HG03354 (cell line): ENCODE results near the gene FARP1.
A peak's percentile ranks its signal among the peaks of the same experiment; 100 is the strongest.

ENCODE experiments used
- ATAC-seq: cut with Tn5 transposase; IDR thresholded peaks from one replicate; pipeline ENCODE4 v1.9.1; 2021; ENCODE audit warnings: mild to moderate bottlenecking; ENCODE audit not compliant: unreplicated experiment, poor library complexity, severe bottlenecking

FARP1 gene, protein sequence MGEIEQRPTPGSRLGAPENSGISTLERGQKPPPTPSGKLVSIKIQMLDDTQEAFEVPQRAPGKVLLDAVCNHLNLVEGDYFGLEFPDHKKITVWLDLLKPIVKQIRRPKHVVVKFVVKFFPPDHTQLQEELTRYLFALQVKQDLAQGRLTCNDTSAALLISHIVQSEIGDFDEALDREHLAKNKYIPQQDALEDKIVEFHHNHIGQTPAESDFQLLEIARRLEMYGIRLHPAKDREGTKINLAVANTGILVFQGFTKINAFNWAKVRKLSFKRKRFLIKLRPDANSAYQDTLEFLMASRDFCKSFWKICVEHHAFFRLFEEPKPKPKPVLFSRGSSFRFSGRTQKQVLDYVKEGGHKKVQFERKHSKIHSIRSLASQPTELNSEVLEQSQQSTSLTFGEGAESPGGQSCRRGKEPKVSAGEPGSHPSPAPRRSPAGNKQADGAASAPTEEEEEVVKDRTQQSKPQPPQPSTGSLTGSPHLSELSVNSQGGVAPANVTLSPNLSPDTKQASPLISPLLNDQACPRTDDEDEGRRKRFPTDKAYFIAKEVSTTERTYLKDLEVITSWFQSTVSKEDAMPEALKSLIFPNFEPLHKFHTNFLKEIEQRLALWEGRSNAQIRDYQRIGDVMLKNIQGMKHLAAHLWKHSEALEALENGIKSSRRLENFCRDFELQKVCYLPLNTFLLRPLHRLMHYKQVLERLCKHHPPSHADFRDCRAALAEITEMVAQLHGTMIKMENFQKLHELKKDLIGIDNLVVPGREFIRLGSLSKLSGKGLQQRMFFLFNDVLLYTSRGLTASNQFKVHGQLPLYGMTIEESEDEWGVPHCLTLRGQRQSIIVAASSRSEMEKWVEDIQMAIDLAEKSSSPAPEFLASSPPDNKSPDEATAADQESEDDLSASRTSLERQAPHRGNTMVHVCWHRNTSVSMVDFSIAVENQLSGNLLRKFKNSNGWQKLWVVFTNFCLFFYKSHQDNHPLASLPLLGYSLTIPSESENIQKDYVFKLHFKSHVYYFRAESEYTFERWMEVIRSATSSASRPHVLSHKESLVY

DNA sequence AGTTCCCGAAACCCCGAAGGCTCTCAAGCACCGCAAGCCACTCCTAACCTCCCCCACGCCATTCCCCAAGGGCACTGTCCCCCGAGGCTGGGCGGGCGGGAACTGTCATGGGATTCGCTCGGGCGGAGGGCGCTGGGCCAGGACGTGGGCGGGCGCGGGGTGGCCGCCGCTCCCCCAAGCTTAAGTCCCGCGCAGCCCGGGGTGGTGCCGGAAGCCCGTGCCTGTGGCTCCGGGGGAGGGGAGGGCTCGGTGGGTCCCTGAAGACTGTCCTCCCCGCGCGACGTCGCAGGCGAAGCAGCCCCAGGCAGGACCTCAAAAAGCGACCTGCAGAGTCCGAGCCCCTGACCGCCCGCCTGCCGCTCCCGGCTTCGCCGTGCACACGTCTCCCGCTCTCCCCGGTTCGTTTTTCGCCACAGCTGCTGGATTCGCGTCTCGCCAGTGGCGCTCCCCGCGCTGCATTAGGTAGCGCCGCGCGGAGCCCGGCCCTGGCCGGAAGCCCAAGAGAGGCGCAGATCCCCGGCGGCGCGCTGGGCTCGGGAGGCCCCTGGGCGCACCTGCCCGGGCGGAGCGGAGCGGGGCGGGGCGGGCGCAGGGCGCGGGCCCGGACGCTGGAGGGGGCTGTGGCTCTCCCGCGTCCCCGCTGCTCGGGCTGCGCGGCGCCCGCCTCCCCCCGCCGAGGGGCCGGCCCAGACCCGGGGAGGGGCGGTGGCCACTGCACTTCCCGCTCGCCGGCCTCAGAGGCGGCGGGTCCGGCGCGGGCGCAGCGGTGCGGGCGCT lies at the start of gene FARP1:
Gene FARP1 (plus strand): TSS at position 715 of the 777 bp plus-strand sequence. CDS start 70,149 bp downstream, outside the sequence.
- peak; percentile 83 for ATAC-seq

DNA sequence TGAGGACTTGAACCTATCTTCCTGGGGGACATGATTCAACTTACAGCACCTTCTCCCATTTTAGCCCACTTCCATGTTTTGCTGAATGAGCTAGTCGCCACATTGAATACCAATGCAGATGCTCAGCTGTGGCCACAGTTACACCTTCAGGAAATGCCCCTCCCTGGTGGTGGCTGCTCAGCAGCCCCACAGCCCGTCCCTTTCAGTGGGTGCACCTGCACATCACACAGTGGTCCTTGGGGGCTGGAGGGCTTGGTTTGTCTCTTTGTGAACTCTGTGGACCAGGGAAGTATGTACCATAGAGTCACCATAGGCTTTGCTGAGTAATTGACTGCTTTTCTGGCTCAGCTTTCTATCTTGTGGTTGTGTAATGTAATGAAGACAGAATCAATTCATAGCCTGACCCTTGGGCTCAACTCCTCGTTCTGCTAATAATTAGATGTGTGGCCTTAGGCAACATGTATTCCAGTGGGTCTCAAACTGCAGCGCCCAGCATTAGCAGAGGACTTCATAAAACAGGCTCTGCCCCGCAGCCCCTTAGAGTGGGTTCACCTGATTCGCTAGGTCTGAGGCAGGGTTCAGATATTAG lies 48.1 kb upstream of the FARP1 start:
- ATAC-seq: no peak

DNA sequence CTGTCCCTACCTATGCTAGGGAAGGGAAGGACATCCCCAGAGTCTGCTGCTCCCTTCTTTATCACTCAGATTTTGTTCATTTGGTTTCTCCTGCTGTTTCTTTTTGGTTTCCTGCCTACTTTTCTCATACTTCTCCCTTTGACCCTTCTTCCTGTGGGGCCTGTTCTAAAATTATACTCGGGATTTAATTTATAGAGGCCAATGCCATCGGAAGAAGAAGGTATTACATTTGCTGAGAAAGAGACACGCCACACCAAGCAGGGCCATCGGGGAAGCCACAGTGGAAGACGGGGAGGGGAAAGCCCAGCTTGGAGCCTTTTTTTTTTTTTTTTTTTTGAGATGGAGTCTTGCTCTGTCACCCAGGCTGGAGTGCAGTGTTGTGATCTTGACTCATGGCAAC lies 46.8 kb upstream of the FARP1 start:
- ATAC-seq: no peak

DNA sequence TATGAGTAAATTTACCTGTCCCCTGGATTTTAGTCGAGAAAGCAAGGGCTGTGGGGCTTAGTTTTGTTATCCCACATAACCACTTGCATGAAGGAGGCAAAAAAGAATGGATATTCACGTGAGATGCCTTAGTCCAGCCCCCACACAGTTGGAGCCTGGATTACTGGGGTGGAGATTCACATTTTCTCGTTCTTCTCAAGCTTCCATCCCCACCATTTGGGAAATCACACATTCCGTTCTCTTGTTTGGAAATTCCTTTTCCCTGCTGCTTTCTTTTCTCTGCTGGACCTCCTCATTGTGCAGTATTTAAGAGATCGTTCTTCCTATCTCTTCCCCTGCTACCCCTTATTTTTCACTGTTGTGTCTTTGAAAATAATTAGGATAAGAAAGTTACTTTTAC lies 45.1 kb upstream of the FARP1 start:
- ATAC-seq: no peak

DNA sequence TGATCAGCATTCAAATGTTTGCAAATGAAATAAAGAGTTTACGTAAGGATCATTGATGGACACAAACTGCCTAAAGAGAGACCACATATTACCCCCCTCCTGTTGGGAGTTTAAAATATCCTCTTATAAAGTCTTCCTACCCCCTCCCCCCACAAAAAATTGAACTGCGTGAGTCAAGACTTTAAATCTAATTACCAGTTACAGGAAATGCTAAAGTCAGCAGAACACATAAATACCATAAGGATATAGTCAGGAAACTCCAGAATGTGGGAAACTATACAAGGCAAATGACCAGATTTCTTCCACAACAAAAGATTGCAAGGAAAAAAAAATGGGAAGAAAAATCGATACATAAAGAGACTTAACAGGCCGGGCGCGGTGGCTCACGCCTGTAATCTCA lies 44.4 kb upstream of the FARP1 start:
- ATAC-seq: no peak

DNA sequence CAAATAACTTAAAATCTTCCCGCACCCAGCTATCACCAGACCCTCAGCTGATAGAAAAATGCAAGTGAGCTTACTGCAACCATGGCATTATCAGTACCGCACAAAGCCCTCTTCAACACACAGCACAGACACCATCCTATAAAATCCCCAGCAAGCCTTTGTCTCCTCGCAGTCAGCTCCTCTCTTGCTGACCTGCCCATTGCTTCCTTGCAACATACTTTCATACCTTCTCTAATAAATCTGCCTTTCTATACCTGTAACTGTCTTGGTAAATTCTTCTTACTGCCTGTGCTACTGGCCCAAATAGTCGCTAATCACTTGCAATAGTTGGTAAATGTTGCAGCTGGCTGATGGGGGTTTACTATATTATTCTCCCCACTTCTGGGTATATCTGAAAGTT lies 43.3 kb upstream of the FARP1 start:
- ATAC-seq: no peak

DNA sequence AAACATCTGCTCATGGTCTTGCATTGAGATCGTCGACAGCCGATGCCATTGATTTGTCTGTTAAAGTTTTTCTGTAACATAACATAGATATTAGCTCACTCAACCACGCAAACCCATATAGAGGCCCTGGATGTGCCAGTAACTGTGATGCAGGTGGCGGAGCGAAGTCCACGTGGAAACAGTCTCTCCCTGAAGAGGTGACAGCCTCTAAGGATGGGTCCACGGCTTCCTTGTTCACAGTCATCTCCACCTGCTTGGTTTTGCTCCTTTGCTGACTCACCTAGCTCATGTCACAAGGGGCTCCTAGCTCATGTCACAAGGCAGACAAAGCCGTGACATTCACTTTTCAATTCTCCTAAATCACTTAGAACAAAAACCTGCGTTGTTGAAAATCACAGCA lies 42.4 kb upstream of the FARP1 start:
- ATAC-seq: no peak

DNA sequence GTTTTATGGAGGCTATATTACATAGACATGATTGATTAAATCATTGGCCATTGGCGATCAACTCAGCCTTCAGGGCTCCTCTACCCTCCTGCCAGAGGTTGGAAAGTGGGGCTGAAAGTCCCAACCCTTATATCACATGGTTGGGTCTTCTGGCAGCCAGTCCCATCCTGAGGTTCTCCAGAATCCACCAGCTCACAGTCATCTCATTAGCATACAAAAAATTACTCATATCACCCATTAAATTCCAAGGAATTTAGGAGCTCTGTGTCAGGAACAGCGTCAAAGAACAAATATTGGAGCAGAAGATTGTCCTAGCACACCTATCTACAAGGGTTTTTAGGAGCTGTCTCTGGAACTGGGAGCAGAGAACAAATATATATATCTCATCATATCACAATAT lies 39.4 kb upstream of the FARP1 start:
- no peak for ATAC-seq

DNA sequence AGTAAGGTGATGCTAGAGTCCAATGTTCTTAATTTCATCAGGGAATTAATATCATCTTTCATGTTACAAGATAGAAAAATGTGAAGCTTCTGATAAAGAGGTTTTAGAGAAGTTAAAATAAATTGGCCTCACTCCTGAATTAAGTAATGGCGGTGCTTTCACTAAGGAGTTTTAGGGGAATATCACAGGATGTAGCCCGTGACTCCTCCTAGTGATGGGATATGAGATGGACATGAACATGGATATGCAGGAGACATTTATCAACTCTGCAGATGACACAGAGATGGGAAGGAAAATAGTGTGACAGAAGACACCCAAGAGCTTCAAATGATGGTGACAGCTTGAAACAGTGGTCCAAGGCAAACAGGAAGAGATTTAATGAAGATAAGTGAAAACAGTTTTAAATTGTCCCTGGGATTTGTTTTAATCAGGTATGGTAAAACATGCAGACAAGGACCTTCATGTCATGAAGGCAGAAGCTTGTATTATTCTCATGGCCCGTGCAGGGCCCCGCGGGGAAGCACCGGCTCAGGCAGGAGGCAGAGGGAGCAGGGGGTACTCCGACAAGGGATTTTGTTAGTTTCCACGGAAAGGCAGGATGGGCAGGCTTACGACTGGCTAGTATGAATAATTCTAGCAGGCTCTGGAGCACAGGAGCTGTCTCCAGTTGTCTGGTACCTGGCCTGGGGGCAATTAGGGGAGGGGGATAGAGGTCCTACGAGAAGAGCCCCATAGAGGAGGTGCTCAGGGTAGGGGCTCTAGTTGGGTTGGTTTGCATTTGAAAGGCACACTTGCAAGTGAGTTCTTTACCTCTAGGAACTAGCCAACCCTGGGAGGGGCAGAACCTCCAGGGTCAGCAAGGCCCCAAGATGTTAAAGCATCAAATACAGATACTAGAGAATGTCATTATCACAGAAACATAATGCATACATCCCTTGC lies 38.7 kb upstream of the FARP1 start:
- no peak for ATAC-seq

DNA sequence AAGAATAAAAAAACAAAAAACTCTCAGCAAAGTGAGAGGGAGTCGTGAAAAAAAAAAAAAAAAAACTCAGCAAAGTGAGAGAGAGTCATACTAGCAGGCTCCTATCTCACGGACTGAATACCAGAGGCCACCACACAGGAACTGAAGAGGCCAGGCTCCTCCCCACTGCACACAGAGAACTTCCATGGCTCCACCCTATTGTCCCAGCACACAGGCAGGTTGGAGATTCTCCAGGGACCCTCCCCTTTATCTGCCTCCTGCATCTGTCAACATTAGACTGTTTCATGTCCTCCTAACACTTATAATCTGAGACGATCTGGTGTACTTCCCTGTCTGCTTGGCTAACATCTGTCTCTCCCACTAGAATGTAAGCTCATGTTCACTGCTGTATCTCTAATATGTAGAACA lies 37.0 kb upstream of the FARP1 start:
- ATAC-seq: no peak

DNA sequence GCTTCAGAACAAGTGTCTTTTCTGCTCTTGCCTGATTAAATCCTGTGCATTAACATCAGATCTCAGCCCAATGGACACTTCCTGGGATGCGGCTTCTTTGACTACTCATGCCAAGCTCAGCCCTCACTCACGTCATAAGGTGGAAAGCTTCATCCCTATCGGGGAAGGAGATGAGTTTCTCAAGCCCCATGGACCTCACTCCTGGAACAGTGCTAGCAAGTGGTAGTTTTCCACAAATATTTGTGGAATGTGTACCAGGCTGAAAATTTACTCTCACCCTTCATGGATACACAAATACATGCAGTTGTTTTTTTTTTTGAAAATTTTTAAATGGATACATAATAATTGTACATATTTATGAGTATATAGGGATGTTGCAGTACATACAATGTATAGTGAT lies 34.6 kb upstream of the FARP1 start:
- ATAC-seq: no peak

DNA sequence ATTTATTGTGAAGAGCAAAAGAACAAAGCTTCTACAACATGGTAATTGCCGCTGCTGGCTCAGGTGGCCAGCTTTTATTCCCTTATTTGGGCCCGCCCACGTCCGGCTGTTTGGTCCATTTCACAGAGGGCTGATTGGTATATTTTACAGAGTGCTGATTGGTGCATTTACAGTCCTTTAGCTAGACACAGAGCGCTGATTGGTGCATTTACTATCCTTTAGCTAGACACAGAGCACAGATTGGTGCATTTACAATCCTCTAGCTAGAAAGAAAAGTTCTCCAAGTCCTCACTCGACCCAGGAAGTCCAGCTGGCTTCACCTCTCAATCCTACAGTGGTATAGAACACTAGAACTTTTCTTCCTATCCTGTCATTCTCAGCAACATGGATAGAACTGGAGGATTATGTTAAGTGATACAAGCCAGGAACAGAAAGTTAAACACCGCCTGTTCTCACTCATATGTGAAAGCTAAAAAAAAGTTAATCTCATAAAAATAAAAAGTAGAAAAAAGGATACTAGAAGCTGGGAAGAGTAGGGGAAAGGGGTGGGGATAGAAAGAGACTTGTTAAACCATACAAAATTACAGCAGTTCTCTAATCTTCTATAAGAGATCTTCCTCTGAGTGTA lies 33.6 kb upstream of the FARP1 start:
- no peak for ATAC-seq

DNA sequence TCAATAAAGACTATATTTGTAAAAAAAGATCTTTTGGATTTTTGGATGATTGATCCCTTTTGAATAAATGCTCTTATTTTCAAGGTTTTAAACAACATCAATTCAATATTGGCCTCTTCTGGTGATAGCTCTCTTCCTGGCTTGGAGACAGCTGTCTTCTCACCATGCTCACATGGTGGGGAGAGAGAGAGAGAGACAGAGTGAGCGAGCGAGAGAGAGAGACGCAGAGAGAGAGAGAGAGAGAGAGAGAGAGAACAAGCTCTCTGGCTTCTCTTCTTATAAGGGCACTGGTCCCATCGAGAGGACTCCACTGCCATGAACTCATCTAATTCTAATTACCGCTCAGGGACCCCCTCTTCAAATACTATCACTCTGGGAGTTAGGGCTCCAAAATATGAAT lies 32.1 kb upstream of the FARP1 start:
- ATAC-seq: no peak

DNA sequence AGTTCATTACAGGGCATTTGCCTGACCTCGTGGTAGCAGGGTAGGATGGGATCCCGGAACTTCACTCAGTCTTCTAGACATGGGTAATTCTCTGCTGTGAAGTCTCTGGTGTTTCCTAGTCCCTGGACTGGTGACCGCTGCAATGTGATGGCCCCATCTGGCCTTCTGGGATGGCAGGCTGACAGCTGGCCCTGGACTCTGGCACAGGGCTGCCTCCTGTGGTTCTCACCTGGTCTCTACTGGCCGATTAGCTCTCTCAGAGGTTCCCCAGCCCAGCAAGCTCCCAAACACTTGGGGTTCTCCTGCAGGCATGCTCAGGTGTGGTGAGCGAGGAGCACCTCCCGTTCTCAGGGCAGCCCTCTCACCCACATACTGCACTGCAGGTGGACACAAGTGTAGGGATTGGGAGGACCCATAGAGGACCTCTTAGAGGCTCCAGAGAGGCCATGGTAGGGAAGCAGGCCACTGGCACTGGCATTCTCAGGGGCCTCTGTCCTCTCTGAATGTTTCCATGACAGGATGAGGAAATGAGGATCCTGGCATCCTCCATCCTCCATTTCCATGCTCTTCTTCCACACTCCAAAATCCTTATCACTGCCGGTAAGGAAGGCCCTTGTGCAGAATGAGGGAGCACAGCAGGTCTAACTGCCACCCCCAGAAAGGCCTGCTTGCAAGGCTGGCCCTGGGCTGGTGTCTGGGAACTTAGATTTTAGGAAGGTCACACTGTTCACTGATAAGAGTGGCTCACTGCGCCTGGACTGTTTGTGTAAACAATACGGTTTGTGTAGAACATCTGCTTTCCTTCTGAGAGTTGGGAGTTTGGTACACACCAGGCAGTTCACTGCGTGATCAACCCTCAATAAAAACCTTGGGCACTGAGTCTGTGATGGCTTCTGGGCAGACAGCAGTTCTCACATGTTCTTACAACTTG lies 31.5 kb upstream of the FARP1 start:
- no peak for ATAC-seq

DNA sequence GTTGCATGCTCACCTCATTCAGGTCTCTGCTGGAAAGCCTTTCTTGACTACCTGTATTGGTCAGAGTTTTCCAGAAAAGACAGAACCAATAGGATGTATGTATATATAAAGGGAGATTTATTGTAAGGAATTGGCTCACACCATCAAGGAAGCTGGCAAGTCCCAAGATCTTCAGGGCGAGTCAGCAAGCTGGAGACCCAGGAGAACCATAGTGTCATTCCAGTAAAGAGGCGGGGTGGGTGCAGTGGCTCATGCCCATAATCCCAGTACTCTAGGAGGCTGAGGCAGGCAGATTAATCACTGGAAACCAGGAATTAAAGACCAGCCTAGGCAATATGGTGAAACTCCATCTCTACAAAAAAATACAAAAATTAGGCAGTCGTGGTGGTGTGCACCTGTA lies 30.4 kb upstream of the FARP1 start:
- no peak for ATAC-seq

DNA sequence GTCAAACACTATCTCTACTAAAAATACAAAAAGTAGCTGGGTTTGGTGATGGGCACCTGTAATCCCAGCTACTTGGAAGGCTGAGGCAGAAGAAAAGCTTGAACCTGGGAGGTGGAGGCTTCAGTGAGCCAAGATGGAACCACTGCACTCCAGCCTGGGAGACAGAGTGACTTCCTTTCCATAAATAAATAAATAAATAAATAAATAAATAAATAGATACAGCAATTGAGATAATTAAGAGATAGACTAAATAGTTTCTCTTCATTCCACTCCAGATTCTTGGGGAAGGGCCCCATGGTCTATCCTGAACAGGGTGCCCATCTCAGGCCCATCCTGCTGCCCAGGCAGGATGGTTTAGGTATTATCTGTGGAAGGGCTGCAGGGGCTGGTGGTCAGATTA lies 24.0 kb upstream of the FARP1 start:
- ATAC-seq: no peak

DNA sequence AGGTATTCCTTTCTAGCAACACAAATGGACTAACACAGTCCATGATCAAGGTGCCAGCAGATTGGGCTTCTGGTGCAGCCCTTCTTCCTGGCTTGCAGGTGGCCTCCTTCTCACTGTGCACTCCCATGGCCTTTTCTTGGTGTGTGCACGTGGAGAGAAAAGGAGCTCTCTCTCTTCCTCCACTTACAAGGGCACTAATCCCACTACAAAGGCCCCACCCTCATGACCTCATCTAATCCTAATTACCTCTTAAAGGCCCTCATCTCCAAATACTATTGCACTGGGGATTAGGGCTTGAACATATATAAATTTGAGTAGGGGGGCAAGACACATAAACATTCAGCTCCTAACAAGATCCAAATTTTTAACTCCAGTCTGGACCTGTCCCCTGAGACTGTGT lies 19.7 kb upstream of the FARP1 start:
- no peak for ATAC-seq
